Hindlimb muscle (tissue), 1 donor: ENCODE data around the gene AKNAD1. TPM values are rescaled to one million over a fixed set of nuclear protein-coding genes. Genes with fewer than 3 reads are reported as not detected.

Source experiments
- DNase-seq: peaks from one replicate; pipeline ENCODE4 v3.0.0-alpha.2; 2013
- polyA plus RNA-seq: library from polyadenylated mRNA; unstranded; fragments of 120-200 nt; gene quantifications from one replicate; pipeline ENCODE4 v1.2.1, GENCODE V29; 2013; ENCODE audit not compliant: insufficient read length

AKNAD1 gene
- polyA plus RNA-seq, 1 donor: 2.8 TPM

GRCh38 chr1:108862698-108863477 is 6.0 kb upstream of the AKNAD1 start:
- no peak for DNase-seq

GRCh38 chr1:108862017-108862610 is 5.2 kb upstream of the AKNAD1 start:
- DNase-seq: no peak

- no peak for DNase-seq
These were observed 4.7 kb upstream of the AKNAD1 start for GRCh38 chr1:108861566-108861965.

- no peak for DNase-seq
These were observed 3.5 kb upstream of the AKNAD1 start for GRCh38 chr1:108860190-108860907.

- DNase-seq: peak; percentile 59
These were observed 1.5 kb upstream of the AKNAD1 start for GRCh38 chr1:108858230-108858950.

- no peak for DNase-seq
These were observed 2.5 kb downstream of the AKNAD1 start for GRCh38 chr1:108854221-108855019.

GRCh38 chr1:108852221-108852975 is 4.5 kb downstream of the AKNAD1 start:
- DNase-seq: peak; percentile 56

GRCh38 chr1:108851567-108851966 is 5.3 kb downstream of the AKNAD1 start:
- no peak for DNase-seq

- no peak for DNase-seq
These were observed 6.0 kb downstream of the AKNAD1 start for GRCh38 chr1:108850929-108851328.

GRCh38 chr1:108848806-108849205 is 8.1 kb downstream of the AKNAD1 start:
- no peak for DNase-seq

- no peak for DNase-seq
These were observed 9.4 kb downstream of the AKNAD1 start for GRCh38 chr1:108847494-108847893.

GRCh38 chr1:108845991-108846390 is 10.9 kb downstream of the AKNAD1 start:
- no peak for DNase-seq

- DNase-seq: no peak
These were observed 11.4 kb downstream of the AKNAD1 start for GRCh38 chr1:108845446-108845845.

GRCh38 chr1:108843390-108844137 is 13.3 kb downstream of the AKNAD1 start:
- DNase-seq: peak; percentile 22

- no peak for DNase-seq
These were observed 14.2 kb downstream of the AKNAD1 start for GRCh38 chr1:108842525-108843181.

GRCh38 chr1:108841703-108842102 is 15.2 kb downstream of the AKNAD1 start:
- DNase-seq: no peak

- no peak for DNase-seq
These were observed 24.0 kb downstream of the AKNAD1 start for GRCh38 chr1:108832929-108833328.

- peak; percentile 39 for DNase-seq
These were observed 25.7 kb downstream of the AKNAD1 start for GRCh38 chr1:108831225-108831624.

GRCh38 chr1:108830119-108831008 is 26.5 kb downstream of the AKNAD1 start:
- peak; percentile 76 for DNase-seq
